Measurements from ENCODE around the gene MANBA.

- TF ChIP-seq ZNF563 (CRISPR knock-in tag; IDR thresholded peaks at IDR 0.05) (no peak), TAF1 (CRISPR knock-in tag; IDR thresholded peaks at IDR 0.05) (no peak), MTF2 (CRISPR knock-in tag; IDR thresholded peaks at IDR 0.05; ENCODE audit: borderline replicate concordance) (no peak), NCOR1 (IDR thresholded peaks at IDR 0.05; ENCODE audit: borderline replicate concordance, low read length) (no peak), POLR2A (IDR thresholded peaks at IDR 0.05; ENCODE audit: insufficient read depth in 1 of 2, low read depth in 2 of 2, low read length in 2 of 2) (no peak), FOSL1 (CRISPR knock-in tag; IDR thresholded peaks at IDR 0.05; ENCODE audit: borderline replicate concordance) (no peak), ZNF432 (CRISPR knock-in tag; IDR thresholded peaks at IDR 0.05; ENCODE audit: borderline replicate concordance) (no peak)
Measured at GRCh38 chr4:102678107-102678506, 82.7 kb downstream of the MANBA start.
